ENCODE measurements around the gene MSH3. TPM values are rescaled to one million over a fixed set of nuclear protein-coding genes. Genes with fewer than 3 reads are reported as not detected.

MSH3 gene
- total RNA-seq, 2 experiments from 2014 or later: 23.0 to 23.4 TPM

GRCh38 chr5:80701597-80701996, 47.1 kb downstream of the MSH3 start:
- no peak for DNase-seq
- Mint-ChIP-seq H3K4me1 (ENCODE audit: low read depth) (peaks cover 10% of the 10 kb centered on the region), H3K27me3 (no peaks in the 10 kb centered on the region), H3K36me3 (ENCODE audit: low read depth) (peaks cover 25% of the 10 kb centered on the region), H3K4me3 (no peak overlapping the region), H3K27ac (no peak overlapping the region), H3K9me3 (no peaks in the 10 kb centered on the region)
- ChIA-PET POLR2A (no interaction called here), CTCF (interaction anchor here (1.1 to 1.6 kb wide), 2 partner anchors 15 to 31 kb away, joined by 3 to 4 read pairs; no protein-coding TSS in a partner anchor)
- intact Hi-C loops (cut with micrococcal nuclease): no loop called here
- no peak for ATAC-seq
- TF ChIP-seq CTCF (IDR thresholded peaks at IDR 0.05): no peak

DNA sequence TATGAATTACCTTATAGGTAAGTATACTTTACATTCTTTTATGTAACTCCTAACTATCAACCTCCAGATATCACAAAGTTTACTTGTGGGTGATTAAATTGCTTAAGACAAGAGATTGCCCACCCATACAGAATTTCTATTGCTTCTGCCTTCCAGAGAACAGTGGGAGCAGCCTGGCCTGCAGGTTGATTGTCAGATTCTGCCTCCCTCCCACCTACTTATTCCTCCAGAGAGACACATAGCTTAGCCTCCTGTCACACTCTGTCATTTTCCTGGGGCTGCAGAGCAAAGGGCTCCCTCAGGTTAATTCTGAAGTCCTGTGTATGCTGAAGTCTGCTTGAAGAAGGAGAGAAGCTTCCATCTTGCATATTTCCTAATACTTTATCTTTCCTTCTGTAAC, 48.8 kb downstream of the MSH3 start:
- intact Hi-C loops (cut with micrococcal nuclease): no loop called here
- CTCF ChIA-PET: interaction anchor here (1.1 kb wide), 1 partner anchor 8 kb away, joined by 3 read pairs; no protein-coding TSS in a partner anchor

GRCh38 chr5:80703747-80704146, 49.3 kb downstream of the MSH3 start:
- DNase-seq: no peak
- ChIA-PET POLR2A (no interaction called here), CTCF (no interaction called here)
- no peak for ATAC-seq
- TF ChIP-seq CTCF (IDR thresholded peaks at IDR 0.05): no peak
- Mint-ChIP-seq H3K36me3 (ENCODE audit: low read depth) (peaks cover 19% of the 10 kb centered on the region), H3K9me3 (no peaks in the 10 kb centered on the region), H3K4me3 (no peak overlapping the region), H3K4me1 (ENCODE audit: low read depth) (peaks cover 10% of the 10 kb centered on the region), H3K27ac (no peak overlapping the region), H3K27me3 (no peaks in the 10 kb centered on the region)
- intact Hi-C loops (cut with micrococcal nuclease): no loop called here

More for the DNA sequence above, 48.8 kb downstream of the MSH3 start:
- Mint-ChIP-seq H3K4me1 (ENCODE audit: low read depth) (peaks cover 10% of the 10 kb centered on the region), H3K4me3 (no peak overlapping the region), H3K27me3 (no peaks in the 10 kb centered on the region), H3K36me3 (ENCODE audit: low read depth) (peaks cover 19% of the 10 kb centered on the region), H3K9me3 (no peaks in the 10 kb centered on the region), H3K27ac (no peak overlapping the region)
- POLR2A ChIA-PET: no interaction called here
- ATAC-seq (no peak), DNase-seq (no peak)
- TF ChIP-seq CTCF (IDR thresholded peaks at IDR 0.05): no peak

DNA sequence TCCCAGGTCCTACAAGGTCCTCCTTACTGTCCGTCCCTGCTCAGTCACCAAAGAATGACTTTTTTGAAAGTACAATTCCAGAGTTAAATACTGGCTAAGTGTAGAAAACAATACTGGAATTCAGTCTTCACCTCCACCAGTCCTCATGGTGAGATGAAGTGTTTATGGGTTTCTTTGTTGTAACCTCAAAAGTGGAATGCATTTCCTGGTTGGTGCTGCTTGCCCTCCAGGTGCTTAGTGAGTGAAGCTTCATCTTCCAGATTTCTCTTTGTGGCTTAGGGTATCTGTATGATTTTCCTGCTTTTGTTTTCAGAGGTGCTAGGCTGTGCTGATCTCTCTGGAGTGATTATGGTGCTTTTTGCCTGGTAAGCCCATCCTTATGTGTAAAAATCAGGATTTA, 49.8 kb downstream of the MSH3 start:
- Mint-ChIP-seq H3K4me1 (ENCODE audit: low read depth) (peaks cover 10% of the 10 kb centered on the region), H3K27ac (no peak overlapping the region), H3K27me3 (no peaks in the 10 kb centered on the region), H3K9me3 (no peaks in the 10 kb centered on the region), H3K36me3 (ENCODE audit: low read depth) (peaks cover 20% of the 10 kb centered on the region), H3K4me3 (no peak overlapping the region)
- intact Hi-C loops (cut with micrococcal nuclease): no loop called here
- no peak for TF ChIP-seq CTCF (IDR thresholded peaks at IDR 0.05)
- no peak for ATAC-seq
- ChIA-PET CTCF (interaction anchor here (0.9 to 1.4 kb wide), 4 partner anchors 10 to 489 kb away, joined by 3 to 6 read pairs (median 3); no protein-coding TSS in a partner anchor), POLR2A (no interaction called here)
- no peak for DNase-seq

DNA sequence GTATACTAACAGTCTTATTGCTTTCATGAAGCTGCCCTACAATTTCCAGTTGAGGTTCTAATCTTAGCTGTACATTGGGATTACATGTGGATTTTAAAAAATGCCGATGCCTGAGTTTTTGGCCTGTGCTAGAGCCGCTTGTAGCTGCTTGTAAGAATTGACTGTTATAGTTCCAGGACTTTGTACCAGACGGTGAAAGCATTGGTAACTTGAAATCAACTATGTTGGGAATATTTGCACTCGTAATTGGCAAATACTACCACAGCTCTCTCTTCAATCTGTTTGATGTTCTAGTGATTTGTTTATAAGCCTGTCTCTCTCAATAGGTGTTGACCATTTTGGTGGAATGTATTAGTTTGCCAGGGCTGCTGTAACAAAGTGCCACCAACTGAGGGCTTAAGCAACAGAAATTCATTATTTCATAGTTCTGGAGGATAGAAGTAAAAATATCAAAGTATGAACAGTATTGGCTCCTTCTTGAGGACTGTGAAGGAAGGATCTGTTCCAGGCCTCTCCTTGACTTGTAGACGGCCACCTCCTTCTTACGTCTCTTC, 50.8 kb downstream of the MSH3 start:
- no peak for ATAC-seq
- TF ChIP-seq CTCF (IDR thresholded peaks at IDR 0.05): no peak
- H3K27ac Mint-ChIP-seq: no peak overlapping the region
- intact Hi-C loops (cut with micrococcal nuclease): no loop called here
- ChIA-PET POLR2A (no interaction called here), CTCF (interaction anchor here (0.9 to 1.4 kb wide), 5 partner anchors 9 to 488 kb away, joined by 3 to 6 read pairs (median 3); no protein-coding TSS in a partner anchor)
- H3K27me3 Mint-ChIP-seq: no peaks in the 10 kb centered on the region
- H3K36me3 Mint-ChIP-seq (ENCODE audit: low read depth): peaks cover 23% of the 10 kb centered on the region
- peaks cover 10% of the 10 kb centered on the region for H3K4me1 Mint-ChIP-seq (ENCODE audit: low read depth)
- H3K4me3 Mint-ChIP-seq: no peak overlapping the region
- H3K9me3 Mint-ChIP-seq: no peaks in the 10 kb centered on the region
- DNase-seq: no peak
